AG10803 (cell line): ENCODE results near the gene LRRC3B.

Experiments
- DNase-seq: peaks from one replicate; pipeline ENCODE4 v3.0.0; 2010; ENCODE audit warnings: low read depth
- H3K4me3 ChIP-seq: 2 replicates; pipeline ENCODE4 v1.5.1; 2011; ENCODE audit warnings: mild to moderate bottlenecking, low read length, control low read depth
- CTCF ChIP-seq: conservative IDR thresholded peaks from 2 replicates; pipeline ENCODE4 v1.5.1; 2011; ENCODE audit warnings: mild to moderate bottlenecking, low read length, control low read depth, inconsistent platforms

Gene LRRC3B

GRCh38 chr3:26721047-26721446 lies 98.5 kb downstream of the LRRC3B start:
- no peak for DNase-seq
- TF ChIP-seq CTCF: no peak
- no peak overlapping the region for H3K4me3 ChIP-seq

GRCh38 chr3:26731843-26732242 lies 109.3 kb downstream of the LRRC3B start:
- no peak for DNase-seq
- no peak overlapping the region for H3K4me3 ChIP-seq
- TF ChIP-seq CTCF: no peak

- DNase-seq: no peak
- H3K4me3 ChIP-seq: no peak overlapping the region
- TF ChIP-seq CTCF: no peak
These were observed 127.7 kb downstream of the LRRC3B start for GRCh38 chr3:26750263-26750662.

- TF ChIP-seq CTCF: no peak
These were observed 129.9 kb downstream of the LRRC3B start for GRCh38 chr3:26752466-26752865.

GRCh38 chr3:26753095-26753494 lies 130.5 kb downstream of the LRRC3B start:
- no peak overlapping the region for H3K4me3 ChIP-seq
- no peak for DNase-seq
- no peak for TF ChIP-seq CTCF

More at GRCh38 chr3:26752466-26752865, 129.9 kb downstream of the LRRC3B start:
- no peak overlapping the region for H3K4me3 ChIP-seq
- no peak for DNase-seq

GRCh38 chr3:26757978-26758377 lies 135.4 kb downstream of the LRRC3B start:
- no peak overlapping the region for H3K4me3 ChIP-seq
- TF ChIP-seq CTCF: no peak
- no peak for DNase-seq
